HG03520 (cell line): Measurements from ENCODE around the gene MRPS18B.
A peak's percentile ranks its signal among the peaks of the same experiment; 100 is the strongest.
"Not testable (repeated sequence)": the region's sequence is repeated elsewhere in the genome, so short reads cannot be mapped to it uniquely, and the experiment has no call there.

ENCODE experiments used
- ATAC-seq: cut with Tn5 transposase; IDR thresholded peaks from one replicate; pipeline ENCODE4 v1.9.1; 2021; ENCODE audit warnings: mild to moderate bottlenecking, moderate library complexity; ENCODE audit not compliant: unreplicated experiment

Gene MRPS18B

DNA sequence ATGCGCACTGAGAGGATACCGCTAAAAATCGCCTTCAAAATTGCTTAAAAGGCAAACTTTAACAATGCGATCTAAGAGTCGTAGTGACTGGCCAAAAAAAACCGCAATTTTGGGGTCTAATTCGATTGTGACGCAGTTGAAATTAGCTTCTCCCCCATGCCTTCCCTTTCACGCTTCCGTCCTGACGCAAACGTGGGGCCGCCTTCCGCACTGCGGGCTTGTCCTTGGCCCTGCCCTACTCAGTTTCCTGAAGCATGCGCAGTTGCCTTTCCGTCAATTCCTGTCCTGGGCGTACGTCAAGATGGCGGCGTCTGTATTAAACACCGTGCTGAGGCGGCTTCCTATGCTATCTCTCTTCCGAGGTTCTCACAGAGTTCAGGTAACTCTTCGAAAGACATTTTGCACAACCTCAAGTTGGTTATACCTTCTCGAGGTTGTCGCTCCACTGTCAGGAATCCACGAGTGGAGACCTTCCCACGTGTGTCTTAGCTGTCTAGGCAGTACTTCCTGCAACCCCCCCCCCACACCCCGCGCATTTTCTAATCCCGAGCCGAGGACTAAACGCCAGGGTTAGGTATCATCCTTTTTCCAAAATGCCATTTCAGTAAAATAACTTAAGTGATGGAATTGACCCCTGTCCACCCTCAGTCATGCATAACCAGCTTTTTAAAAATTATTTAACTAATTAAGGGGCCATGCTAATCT, at the start of gene MRPS18B:
TSS of gene MRPS18B (plus strand) at position 276 of the 705 bp plus-strand sequence. CDS start at position 302, 26 bp downstream.
- ATAC-seq: peak; percentile 67

DNA sequence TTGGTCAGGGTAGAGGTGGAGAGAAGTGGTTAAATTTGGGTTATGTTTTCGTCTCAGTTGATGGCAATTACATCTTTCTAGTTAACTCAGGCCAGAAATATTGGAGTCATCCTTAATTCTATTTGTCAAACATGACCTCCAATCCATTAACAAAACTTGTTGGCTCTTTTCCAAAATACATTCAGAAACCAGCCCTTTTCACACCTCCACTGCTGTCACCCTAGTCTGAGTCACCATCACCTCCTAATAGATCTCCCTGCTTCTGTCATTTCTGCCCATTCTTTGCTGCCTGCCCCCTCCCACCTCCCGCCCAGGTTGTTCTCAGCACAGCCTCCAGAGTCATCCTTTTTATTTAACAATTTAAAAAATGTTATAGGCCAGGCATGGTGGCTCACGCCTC, 49.4 kb upstream of the MRPS18B start:
- no peak for ATAC-seq

DNA sequence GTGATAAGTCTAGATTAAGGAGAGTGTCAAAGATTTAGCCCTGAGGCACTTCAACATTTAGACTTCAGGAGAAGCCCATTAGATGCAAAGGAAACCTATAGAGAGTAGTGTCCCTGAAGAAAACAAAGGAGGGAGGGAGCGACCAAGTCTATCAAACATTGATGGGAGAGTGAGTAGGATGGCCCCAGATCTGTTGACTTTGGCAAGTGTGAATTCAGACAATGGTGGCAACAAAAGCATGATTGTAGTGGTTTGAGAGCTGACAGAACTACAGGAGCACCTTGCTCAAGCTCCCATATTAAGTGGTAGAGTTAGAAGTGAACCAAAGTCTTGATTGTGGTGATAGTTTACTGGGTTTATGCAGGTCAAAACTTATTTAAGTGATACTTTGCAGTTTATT, 47.4 kb upstream of the MRPS18B start:
- ATAC-seq: no peak

DNA sequence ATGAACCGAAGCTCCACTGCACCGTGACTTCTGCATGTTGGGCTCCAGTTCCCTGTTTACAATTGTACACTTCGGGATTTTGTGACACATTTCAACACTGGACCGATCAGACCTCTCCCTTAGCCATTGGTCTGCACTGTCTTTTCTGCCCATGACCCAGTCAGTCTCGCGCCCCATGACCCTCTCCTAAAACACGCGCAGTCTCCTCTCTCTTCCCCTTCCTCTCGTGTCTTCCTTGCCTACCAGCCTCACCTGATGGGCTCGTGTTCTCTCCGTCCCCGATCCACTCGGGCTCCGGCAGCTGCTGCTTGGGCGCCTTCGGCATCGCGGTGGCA, 46.9 kb upstream of the MRPS18B start:
- ATAC-seq: peak; percentile 16

DNA sequence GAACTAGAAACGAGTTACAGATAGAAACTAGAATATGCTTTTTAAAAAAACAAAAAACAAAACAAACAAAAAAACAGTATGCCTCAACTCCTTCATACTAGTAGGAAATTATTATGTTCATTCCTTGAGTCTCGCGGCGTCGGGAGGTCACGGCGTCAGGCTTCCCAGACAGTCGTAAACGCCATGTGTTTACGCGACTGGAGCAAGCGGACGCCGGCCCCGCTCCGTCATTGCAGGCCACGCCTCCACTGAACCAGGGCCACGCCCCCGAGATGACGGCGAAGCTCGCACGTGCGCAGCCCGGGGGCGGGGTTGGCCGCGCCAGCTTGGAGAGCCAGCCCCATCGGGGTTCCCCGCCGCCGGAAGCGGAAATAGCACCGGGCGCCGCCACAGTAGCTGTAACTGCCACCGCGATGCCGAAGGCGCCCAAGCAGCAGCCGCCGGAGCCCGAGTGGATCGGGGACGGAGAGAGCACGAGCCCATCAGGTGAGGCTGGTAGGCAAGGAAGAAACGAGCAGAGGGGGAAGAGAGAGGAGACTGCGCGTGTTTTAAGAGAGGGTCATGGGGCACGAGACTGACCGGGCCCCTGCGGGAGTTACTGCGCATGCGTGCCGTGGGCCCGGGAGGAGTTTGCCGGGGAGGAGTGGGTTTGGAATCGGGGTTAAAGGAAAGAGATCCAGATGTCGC, 46.4 kb upstream of the MRPS18B start, which contains the start of gene ABCF1:
TSS of gene ABCF1 (plus strand) at position 368 of the 687 bp plus-strand sequence. CDS start at position 414, 46 bp downstream.
- ATAC-seq: peak; percentile 90

DNA sequence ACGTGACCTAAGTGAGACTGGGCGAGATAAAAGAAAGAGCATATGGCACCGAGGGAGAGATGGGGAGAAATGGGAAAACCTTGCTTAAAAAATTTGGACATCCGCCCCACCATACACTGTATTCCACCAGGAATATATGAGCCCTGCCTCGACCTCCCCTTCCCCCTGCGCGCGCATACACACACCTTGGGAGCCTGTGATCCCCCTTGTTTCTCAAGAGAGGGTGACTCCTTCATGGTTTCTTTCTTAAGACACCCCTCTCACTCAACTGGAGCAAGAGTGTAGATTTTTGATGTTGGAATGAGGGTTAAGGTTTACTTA, 45.9 kb upstream of the MRPS18B start:
- ATAC-seq: no peak

DNA sequence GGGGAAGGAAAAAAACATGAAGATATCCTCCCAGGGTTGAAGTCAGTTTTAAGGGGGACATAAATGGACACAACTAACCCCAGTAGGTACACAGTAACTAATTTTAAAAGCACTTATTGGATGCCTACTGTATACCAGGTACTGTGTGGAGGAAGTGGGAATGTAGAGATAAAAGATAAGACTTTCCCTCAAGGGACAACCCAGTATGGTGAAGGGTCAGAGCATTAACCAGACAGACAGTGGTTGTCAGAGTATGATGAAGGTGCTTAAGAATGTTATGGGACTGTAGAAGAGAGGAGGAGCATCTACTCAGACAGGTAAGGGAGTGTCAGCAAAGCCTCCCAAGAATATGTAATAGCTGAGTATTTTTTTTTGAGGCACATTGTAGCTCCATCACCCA, 45.5 kb upstream of the MRPS18B start:
- ATAC-seq: no peak

DNA sequence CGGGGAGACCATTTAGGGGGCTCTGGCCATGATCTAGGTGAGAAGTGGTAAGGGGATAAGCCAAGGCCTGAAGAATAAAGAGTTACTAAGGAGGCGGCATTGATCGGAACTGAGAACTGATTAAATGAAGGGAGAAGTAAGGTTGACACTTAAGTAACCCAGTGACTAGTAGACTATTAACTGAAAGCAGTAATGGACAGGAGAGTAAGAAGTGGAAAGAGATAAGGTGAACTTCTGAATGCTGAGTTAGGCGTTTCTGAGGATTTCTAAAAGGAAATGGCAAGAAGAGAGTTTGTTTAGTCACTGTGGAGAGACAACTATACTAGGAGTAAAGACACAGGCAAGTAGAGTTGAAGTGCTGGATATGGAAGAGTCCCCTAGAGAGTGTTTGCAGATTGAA, 44.5 kb upstream of the MRPS18B start:
- no peak for ATAC-seq

DNA sequence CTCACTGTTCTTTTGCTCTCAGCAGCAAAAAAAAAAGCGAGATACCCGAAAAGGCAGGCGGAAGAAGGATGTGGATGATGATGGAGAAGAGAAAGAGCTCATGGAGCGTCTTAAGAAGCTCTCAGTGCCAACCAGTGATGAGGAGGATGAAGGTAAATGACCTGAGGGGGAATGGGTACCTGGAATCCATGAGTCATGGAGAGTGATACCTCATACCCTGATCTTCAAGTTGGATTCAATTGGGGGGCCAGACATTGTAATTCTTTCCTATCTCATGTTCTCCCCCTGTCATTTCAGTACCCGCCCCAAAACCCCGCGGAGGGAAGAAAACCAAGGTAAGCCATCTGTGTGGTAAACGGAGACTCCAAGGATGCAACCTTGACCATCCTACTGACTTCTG, 39.6 kb upstream of the MRPS18B start:
- no peak for ATAC-seq

DNA sequence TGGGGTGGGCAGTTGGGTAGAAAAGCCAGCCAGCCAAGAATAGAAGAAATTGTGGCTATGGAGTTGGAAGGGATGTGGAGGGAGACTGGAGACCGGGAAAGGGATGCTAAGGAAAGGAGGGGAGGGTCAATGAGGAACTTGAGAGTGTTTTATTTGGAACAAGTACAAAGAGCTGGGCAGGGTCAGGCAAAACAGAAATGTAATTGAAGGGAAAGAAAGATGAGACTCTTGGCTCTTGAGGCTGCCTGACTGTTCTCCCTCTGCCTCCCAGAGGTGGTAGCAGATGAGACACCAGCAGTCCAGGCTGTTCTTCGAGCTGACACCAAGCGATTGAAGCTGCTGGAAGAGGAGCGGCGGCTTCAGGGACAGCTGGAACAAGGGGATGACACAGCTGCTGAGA, 33.7 kb upstream of the MRPS18B start:
- ATAC-seq: no peak

DNA sequence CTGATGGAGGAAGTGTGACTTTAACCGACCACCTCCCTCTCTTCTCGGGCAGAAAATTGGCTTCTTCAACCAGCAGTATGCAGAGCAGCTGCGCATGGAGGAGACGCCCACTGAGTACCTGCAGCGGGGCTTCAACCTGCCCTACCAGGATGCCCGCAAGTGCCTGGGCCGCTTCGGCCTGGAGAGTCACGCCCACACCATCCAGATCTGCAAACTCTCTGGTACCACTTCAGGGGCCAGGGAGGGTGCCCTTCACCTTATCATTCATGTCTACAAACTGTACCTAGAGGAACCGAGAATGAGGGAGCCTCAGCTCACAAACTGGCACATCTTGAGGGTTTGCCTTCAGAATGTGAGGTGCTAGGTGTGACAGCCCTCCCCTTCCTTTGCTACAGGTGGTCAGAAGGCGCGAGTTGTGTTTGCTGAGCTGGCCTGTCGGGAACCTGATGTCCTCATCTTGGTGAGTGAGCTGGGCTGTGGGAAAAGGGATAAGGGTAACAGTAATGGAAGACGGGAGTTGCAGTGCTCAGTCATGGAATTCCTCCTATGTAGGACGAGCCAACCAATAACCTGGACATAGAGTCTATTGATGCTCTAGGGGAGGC, 27.8 kb upstream of the MRPS18B start:
- ATAC-seq: no peak

DNA sequence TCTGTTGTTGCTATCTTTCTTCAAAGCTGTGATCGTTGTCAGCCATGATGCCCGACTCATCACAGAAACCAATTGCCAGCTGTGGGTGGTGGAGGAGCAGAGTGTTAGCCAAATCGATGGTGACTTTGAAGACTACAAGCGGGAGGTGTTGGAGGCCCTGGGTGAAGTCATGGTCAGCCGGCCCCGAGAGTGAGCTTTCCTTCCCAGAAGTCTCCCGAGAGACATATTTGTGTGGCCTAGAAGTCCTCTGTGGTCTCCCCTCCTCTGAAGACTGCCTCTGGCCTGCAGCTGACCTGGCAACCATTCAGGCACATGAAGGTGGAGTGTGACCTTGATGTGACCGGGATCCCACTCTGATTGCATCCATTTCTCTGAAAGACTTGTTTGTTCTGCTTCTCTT, 27.1 kb upstream of the MRPS18B start:
- ATAC-seq: no peak

DNA sequence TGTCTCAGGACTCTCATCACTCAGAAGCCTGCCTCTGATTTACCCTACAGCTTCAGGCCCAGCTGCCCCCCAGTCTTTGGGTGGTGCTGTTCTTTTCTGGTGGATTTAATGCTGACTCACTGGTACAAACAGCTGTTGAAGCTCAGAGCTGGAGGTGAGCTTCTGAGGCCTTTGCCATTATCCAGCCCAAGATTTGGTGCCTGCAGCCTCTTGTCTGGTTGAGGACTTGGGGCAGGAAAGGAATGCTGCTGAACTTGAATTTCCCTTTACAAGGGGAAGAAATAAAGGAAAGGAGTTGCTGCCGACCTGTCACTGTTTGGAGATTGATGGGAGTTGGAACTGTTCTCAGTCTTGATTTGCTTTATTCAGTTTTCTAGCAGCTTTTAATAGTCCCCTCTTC, 26.6 kb upstream of the MRPS18B start:
- no peak for ATAC-seq

DNA sequence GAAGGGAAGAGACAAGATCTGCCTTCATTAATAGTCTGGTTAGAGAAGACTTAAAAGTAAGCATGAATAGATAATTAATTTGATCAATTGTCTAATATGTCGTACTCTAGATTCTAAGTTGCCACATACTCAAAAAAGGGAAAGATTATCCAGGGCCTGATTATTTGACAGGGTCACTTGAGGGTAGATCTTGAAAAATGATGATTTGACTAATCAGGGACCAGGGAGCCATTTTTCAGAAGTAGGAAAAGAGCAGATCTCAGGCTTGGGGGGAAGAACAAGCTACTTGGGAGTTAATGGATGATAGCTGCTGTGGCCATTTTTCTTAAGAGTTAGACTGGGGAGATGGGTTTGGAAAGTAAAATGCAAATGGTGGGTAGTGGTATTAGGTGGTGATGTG, 25.4 kb upstream of the MRPS18B start:
- no peak for ATAC-seq

DNA sequence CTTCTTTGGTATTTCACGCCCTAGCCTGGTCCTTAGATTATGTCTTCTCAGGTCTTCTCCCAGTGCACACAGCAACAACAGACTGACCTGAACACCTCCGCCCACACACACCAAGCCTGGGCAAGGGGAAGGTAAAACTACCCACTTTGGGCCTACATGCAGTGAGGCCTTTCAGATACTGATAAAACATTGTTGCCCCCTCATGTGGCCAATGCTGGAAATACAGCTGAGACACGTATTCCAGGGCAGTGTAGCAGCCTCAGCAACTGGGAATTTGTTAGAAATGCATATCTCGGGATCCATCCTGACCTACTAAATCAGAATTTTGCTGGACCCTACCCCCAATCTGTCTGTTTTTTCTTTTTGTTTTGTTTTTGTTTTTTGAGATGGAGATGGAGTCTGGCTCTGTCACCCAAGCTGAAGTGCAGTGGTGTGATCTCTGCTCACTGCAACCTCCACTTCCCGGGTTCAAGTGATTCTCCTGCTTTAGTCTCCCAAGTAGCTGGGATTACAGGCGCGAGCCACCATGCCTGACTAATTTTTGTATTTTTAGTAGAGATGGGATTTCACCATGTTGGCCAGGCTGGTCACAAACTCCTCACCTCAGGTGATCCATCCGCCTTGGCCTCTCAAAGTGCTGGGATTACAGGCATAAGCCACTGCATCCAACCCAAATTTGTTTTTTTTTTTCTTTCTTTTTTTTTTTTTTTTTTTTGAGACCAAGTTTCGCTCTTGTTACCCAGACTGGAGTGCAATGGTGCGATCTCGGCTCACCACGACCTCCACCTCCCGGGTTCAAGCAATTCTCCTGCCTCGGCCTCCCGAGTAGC, 20.1 kb upstream of the MRPS18B start:
- not testable (repeated sequence) for ATAC-seq

DNA sequence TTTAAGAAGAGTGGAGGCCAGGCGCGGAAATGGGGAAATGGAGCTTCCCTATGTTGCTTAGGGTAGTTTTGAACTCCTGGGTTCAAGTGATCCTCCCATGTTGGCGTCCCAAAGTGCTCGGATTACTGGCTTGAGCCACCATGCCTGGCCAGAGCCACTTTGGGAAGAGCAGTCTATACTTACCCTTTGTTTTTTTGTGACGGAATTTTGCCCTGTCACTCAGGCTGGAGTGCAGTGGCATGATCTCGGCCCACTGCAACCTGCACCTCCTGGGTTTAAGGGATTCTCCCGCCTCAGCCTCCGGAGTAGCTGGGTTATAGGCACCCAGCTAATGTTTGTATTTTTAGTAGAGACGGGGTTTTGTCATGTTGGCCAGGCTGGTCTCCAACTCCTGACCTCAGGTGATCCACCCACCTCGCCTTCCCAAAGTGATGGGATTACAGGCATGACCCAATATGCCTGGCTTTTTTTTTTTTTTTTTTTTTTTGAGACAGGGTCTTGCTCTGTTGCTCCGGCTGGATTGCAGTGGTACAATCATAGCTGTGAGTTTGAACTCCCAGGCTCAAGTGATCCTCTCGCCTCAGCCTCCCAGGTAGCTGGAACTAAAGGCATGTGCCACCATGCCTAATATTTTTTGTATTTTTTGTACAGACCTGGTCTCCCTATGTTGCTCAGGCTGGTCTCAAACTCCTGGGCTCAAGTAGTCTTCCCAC, 18.6 kb upstream of the MRPS18B start:
- no peak for ATAC-seq

DNA sequence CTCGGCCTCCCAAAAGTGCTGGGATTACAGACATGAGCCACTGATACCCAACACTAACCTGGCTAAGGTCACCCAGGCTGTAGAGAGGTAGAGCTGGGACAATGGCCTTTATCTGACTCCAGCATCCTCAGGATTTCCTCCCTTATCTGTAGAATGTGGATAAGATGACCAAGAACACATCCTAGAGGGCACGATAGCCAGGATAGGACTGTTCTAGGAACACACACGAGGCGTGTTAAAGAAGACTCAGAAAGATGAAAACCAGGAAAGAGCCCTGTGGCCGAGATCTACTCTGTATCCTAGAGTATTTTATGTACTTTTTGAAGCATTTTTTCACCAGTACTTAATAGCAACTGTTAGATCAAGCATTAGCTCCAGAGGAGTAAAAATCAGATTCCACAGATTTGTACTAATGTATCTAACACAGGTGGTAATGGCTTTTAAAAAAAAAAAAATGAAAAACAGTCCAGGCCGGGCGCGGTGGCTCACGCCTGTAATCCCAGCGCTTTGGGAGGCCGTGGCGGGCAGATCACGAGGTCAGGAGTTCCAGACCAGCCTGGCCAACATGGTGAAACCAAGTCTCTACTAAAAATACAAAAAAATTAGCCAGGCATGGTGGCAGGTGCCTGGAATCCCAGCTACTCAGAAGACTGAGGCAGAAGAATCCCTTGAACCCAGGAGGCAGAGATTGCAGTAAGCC, 17.9 kb upstream of the MRPS18B start:
- no peak for ATAC-seq

DNA sequence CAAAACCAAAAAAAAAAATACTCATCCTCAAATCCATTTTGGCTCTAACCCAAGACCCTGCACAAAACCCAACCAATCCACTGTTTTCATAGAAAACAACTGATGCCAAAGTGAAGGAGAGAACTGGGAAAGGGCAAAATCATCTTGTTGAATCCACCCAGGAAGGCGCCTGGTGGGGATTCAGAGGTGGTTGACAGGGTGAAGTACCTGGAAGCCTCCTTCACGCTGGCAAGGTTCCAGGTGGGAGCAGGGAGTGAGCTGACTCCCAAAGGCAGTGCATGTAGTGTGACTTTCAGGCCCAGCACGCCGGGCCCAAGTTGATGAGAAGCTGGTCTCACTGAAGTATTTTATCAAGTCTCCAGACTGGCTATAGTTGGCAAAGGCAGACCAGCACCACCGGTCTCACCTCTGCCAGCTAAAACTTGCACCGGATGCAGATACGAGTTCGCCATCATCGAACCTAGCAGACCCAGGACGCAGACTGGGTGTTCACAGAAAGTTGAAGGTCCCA, 17.1 kb upstream of the MRPS18B start:
- ATAC-seq: no peak

DNA sequence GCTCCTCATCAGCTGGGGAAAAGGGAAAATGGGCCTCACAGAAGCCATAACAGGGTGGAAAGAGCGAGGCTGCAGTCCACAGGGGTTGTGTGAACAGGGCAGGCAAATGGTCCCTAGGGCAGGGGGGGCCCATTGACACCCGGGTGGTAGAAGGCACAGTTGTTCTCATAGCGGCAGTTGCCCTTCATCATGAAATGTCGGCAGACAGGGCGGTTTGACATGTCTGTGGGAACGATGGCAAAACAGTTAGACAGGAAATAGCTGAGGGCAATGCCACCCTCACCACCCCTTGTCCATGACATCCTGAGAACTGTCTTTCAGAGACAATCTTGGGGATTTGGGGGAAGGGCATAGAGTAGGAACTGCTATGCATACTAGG, 16.2 kb upstream of the MRPS18B start:
- no peak for ATAC-seq
